ENCODE data around the gene ADTRP.

ADTRP gene, protein sequence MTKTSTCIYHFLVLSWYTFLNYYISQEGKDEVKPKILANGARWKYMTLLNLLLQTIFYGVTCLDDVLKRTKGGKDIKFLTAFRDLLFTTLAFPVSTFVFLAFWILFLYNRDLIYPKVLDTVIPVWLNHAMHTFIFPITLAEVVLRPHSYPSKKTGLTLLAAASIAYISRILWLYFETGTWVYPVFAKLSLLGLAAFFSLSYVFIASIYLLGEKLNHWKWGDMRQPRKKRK

DNA sequence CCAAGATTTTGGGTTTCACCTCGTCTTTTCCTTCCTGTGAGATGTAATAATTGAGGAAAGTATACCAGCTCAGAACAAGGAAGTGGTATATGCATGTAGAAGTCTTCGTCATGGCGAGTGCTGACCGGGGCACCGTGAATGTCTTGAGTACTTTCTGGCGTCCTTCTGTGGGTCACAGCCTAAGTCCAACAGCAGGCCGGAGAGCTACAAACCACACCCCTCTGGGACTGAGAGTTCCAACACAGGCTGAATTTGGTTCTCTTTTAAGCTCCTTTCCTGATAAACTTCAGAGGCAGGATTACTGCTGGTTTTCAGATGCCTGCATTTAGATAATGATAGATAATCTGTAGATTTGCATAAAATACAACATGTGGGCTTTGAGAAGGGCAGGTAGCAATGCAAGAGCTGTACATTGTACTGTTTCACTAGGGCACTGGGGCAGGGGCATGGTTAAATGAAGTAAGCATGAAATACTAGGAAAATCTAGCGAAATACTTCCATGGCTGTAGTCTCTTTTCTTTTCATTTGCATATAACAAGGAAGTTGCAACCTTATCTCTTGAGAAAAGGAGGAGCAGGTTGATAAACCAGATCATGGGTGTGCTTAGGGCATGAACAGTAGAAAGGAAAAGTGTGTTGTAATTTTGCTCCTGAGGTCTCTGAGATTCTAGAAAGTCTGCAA lies at the start of gene ADTRP:
Gene ADTRP (minus strand): TSS at position 156 of the 681 bp plus-strand sequence. CDS start 44 bp downstream, at position 112.
- Histone ChIP-seq H3K27me3 (ENCODE audit: control insufficient read depth in 1 of 2, insufficient read depth in 2 of 2, low read length in 2 of 2) (no peaks in the 10 kb centered on the region), H3K36me3 (ENCODE audit: control insufficient read depth in 1 of 2, insufficient read depth in 2 of 2, low read length in 2 of 2) (no peaks in the 10 kb centered on the region), H3K9me3 (ENCODE audit: control insufficient read depth in 1 of 2, low read length in 2 of 2) (no peaks in the 10 kb centered on the region), H3K9ac (ENCODE audit: low read depth in 1 of 2, low read length in 2 of 2) (peak within 1 kb of the TSS; percentile 65 to 69), H3K4me3 (ENCODE audit: low read depth in 1 of 2, low read length in 2 of 2) (peak within 1 kb of the TSS; percentile 72 to 73), H3K27ac (ENCODE audit: low read depth, low read length) (peak within 1 kb of the TSS; percentile 83), H3K4me1 (ENCODE audit: control insufficient read depth in 1 of 2, insufficient read depth in 2 of 2, low read length in 2 of 2) (peaks cover 28 to 33% of the 10 kb centered on the region in 2 donors)

DNA sequence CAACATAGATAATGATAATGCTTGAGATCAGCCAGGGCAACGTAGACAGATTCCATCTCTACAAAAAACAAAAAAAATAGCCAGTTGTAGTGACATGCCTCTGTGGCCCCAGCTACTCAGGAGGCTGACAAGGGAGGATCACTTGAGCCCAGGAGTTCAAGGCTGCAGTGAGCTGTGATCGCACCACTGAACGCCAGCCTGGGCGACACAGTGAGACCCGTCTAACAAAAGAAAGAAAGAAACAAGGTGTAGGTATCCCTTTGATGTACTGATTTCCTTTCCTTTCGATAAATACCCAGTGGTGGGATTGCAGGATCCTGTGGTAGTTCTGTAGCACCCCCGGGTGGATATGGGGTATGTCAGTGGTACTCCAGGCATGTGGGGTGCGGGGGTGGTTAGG lies 48.2 kb upstream of the ADTRP start:
- H3K27ac ChIP-seq (ENCODE audit: low read depth, low read length), result no peak overlapping the region
- no peak overlapping the region for H3K9ac ChIP-seq (ENCODE audit: low read depth in 1 of 2, low read length in 2 of 2)
- H3K9me3 ChIP-seq (ENCODE audit: control insufficient read depth in 1 of 2, low read length in 2 of 2), result no peaks in the 10 kb centered on the region
- H3K27me3 ChIP-seq (ENCODE audit: control insufficient read depth in 1 of 2, insufficient read depth in 2 of 2, low read length in 2 of 2), result no peaks in the 10 kb centered on the region
- H3K4me1 ChIP-seq (ENCODE audit: control insufficient read depth in 1 of 2, insufficient read depth in 2 of 2, low read length in 2 of 2), result peaks cover 0 to 4% of the 10 kb centered on the region in 2 donors
- H3K36me3 ChIP-seq (ENCODE audit: control insufficient read depth in 1 of 2, insufficient read depth in 2 of 2, low read length in 2 of 2), result no peaks in the 10 kb centered on the region
- no peak overlapping the region for H3K4me3 ChIP-seq (ENCODE audit: low read depth in 1 of 2, low read length in 2 of 2)

DNA sequence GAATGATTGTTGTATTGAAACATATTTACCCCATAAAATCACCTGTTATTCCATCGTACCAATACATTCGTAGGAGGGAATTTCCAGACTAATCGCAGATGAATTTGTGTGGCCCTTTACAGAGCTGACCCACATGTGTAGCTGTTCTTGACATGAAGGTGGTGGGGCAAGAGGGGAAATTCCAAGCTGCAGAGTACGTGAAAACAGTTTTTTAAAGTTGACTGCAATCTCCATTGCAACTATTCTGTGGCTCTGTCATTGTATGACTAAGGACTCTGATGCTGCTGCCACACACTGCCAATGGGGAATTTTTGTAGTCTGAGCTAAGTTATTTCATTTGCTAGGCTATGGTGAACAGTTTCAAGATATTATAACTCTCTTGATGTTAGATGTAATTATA lies 46.4 kb upstream of the ADTRP start:
- no peaks in the 10 kb centered on the region for H3K27me3 ChIP-seq (ENCODE audit: control insufficient read depth in 1 of 2, insufficient read depth in 2 of 2, low read length in 2 of 2)
- no peak overlapping the region for H3K9ac ChIP-seq (ENCODE audit: low read depth in 1 of 2, low read length in 2 of 2)
- no peak overlapping the region for H3K27ac ChIP-seq (ENCODE audit: low read depth, low read length)
- H3K36me3 ChIP-seq (ENCODE audit: control insufficient read depth in 1 of 2, insufficient read depth in 2 of 2, low read length in 2 of 2), result no peaks in the 10 kb centered on the region
- no peaks in the 10 kb centered on the region for H3K9me3 ChIP-seq (ENCODE audit: control insufficient read depth in 1 of 2, low read length in 2 of 2)
- peaks cover 0 to 4% of the 10 kb centered on the region in 2 donors for H3K4me1 ChIP-seq (ENCODE audit: control insufficient read depth in 1 of 2, insufficient read depth in 2 of 2, low read length in 2 of 2)
- H3K4me3 ChIP-seq (ENCODE audit: low read depth in 1 of 2, low read length in 2 of 2), result no peak overlapping the region

DNA sequence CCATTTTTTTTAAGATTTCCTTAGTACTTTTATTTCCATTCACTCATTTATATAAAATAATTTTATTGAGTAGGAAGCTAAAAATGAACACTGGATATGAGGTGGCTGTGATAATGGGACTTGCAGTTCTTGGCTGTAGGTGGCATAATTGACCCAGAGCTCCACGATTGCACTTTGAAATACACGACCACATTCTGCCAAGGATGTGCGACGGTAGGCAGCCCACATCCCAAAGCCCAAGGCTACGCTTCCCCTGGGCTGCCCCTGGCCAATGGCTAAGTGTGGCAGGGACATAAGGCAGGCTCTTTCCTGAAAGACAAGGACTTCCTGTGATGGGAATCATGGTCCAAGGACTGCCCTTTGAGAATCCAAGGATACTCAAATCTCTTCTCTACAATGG lies 43.7 kb upstream of the ADTRP start:
- Histone ChIP-seq H3K9ac (ENCODE audit: low read depth in 1 of 2, low read length in 2 of 2) (no peak overlapping the region), H3K4me3 (ENCODE audit: low read depth in 1 of 2, low read length in 2 of 2) (no peak overlapping the region), H3K36me3 (ENCODE audit: control insufficient read depth in 1 of 2, insufficient read depth in 2 of 2, low read length in 2 of 2) (no peaks in the 10 kb centered on the region), H3K27me3 (ENCODE audit: control insufficient read depth in 1 of 2, insufficient read depth in 2 of 2, low read length in 2 of 2) (no peaks in the 10 kb centered on the region), H3K9me3 (ENCODE audit: control insufficient read depth in 1 of 2, low read length in 2 of 2) (no peaks in the 10 kb centered on the region), H3K4me1 (ENCODE audit: control insufficient read depth in 1 of 2, insufficient read depth in 2 of 2, low read length in 2 of 2) (no peaks in the 10 kb centered on the region), H3K27ac (ENCODE audit: low read depth, low read length) (no peak overlapping the region)

DNA sequence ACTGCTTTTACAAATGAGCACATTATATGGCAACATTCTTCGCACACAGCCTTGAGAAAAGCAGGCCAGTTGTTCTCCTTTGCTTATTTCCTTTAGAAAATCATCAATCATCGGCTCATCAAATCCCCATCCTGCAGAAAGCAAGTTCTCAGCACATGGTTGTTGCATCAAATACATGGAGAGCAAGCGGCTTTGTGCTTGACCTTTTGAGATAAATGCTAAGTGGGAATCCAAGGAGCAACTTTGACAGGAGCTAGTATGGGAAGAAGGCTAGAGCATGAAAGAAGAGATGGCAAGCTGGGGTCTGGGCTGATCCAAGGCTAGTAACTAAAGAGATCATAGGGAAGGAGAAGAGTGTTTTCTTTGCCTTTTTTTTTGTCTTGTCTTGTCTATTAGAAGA lies 43.2 kb upstream of the ADTRP start:
- no peak overlapping the region for H3K4me3 ChIP-seq (ENCODE audit: low read depth in 1 of 2, low read length in 2 of 2)
- H3K27ac ChIP-seq (ENCODE audit: low read depth, low read length), result no peak overlapping the region
- H3K9me3 ChIP-seq (ENCODE audit: control insufficient read depth in 1 of 2, low read length in 2 of 2), result no peaks in the 10 kb centered on the region
- H3K36me3 ChIP-seq (ENCODE audit: control insufficient read depth in 1 of 2, insufficient read depth in 2 of 2, low read length in 2 of 2), result no peaks in the 10 kb centered on the region
- H3K4me1 ChIP-seq (ENCODE audit: control insufficient read depth in 1 of 2, insufficient read depth in 2 of 2, low read length in 2 of 2), result no peaks in the 10 kb centered on the region
- H3K27me3 ChIP-seq (ENCODE audit: control insufficient read depth in 1 of 2, insufficient read depth in 2 of 2, low read length in 2 of 2), result no peaks in the 10 kb centered on the region
- no peak overlapping the region for H3K9ac ChIP-seq (ENCODE audit: low read depth in 1 of 2, low read length in 2 of 2)

DNA sequence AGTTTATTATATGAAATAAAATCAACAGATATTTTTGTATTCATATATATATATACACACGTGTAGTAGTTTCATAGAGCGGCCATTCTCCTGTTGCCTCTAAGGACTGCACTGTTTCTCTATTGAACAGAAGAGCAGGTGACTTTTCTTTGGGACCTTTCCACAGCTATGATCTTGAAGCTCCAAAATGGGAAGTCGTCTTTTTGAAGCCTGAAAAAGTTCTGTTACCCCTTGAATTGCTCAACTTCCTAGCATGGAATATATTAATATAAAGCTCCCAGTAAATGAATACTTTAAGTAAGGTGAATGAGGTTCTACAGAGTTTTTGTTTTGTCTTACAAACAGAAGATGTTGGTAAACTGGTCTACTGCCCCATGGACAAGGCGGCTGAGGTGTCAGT lies 42.2 kb upstream of the ADTRP start:
- H3K27ac ChIP-seq (ENCODE audit: low read depth, low read length), result no peak overlapping the region
- no peak overlapping the region for H3K9ac ChIP-seq (ENCODE audit: low read depth in 1 of 2, low read length in 2 of 2)
- no peaks in the 10 kb centered on the region for H3K9me3 ChIP-seq (ENCODE audit: control insufficient read depth in 1 of 2, low read length in 2 of 2)
- no peaks in the 10 kb centered on the region for H3K27me3 ChIP-seq (ENCODE audit: control insufficient read depth in 1 of 2, insufficient read depth in 2 of 2, low read length in 2 of 2)
- H3K36me3 ChIP-seq (ENCODE audit: control insufficient read depth in 1 of 2, insufficient read depth in 2 of 2, low read length in 2 of 2), result no peaks in the 10 kb centered on the region
- H3K4me3 ChIP-seq (ENCODE audit: low read depth in 1 of 2, low read length in 2 of 2), result no peak overlapping the region
- no peaks in the 10 kb centered on the region for H3K4me1 ChIP-seq (ENCODE audit: control insufficient read depth in 1 of 2, insufficient read depth in 2 of 2, low read length in 2 of 2)

DNA sequence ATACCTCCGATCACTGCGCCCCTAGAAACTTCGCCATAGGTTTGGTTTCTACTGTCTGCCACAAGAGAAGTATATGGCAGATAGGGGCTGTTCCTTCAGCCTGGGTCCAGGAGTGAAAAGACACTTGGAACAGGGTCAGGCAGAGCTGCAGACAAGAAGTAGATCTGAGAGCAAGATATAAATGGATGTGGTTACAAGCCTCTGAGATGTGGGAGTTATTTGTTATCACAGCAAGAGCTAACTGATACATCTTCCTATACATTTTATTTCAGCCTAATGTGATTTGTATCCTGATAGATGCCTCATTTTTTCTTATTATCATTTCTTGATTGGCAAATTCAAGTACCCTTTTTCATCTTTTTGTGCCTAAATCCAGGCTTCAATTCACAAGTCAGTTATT lies 40.9 kb upstream of the ADTRP start:
- H3K9ac ChIP-seq (ENCODE audit: low read depth in 1 of 2, low read length in 2 of 2), result no peak overlapping the region
- H3K27me3 ChIP-seq (ENCODE audit: control insufficient read depth in 1 of 2, insufficient read depth in 2 of 2, low read length in 2 of 2), result no peaks in the 10 kb centered on the region
- no peak overlapping the region for H3K27ac ChIP-seq (ENCODE audit: low read depth, low read length)
- no peak overlapping the region for H3K4me3 ChIP-seq (ENCODE audit: low read depth in 1 of 2, low read length in 2 of 2)
- H3K36me3 ChIP-seq (ENCODE audit: control insufficient read depth in 1 of 2, insufficient read depth in 2 of 2, low read length in 2 of 2), result no peaks in the 10 kb centered on the region
- H3K4me1 ChIP-seq (ENCODE audit: control insufficient read depth in 1 of 2, insufficient read depth in 2 of 2, low read length in 2 of 2), result peaks cover 0 to 4% of the 10 kb centered on the region in 2 donors
- H3K9me3 ChIP-seq (ENCODE audit: control insufficient read depth in 1 of 2, low read length in 2 of 2), result no peaks in the 10 kb centered on the region

DNA sequence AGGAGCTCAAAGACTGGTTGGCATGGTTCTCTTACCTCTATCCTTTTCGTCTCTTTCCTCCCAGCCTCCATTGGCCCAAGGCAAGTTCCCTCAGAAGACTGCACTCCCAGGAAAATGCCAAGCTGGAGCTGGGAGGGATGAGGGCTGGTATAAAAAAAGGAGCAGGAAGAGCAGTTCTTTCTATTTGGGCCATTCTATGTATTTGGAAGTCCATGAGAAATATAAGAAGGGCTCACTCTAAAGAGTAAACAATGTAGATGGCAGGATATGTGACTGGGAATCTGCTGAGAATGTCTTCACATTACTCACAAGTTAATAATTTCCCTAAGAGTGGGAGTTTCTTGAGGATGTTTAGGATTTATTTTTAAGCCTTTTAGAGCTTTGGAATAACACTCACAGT lies 36.6 kb upstream of the ADTRP start:
- Histone ChIP-seq H3K4me3 (ENCODE audit: low read depth in 1 of 2, low read length in 2 of 2) (no peak overlapping the region), H3K9me3 (ENCODE audit: control insufficient read depth in 1 of 2, low read length in 2 of 2) (no peaks in the 10 kb centered on the region), H3K36me3 (ENCODE audit: control insufficient read depth in 1 of 2, insufficient read depth in 2 of 2, low read length in 2 of 2) (no peaks in the 10 kb centered on the region), H3K27me3 (ENCODE audit: control insufficient read depth in 1 of 2, insufficient read depth in 2 of 2, low read length in 2 of 2) (no peaks in the 10 kb centered on the region), H3K27ac (ENCODE audit: low read depth, low read length) (no peak overlapping the region), H3K4me1 (ENCODE audit: control insufficient read depth in 1 of 2, insufficient read depth in 2 of 2, low read length in 2 of 2) (peaks cover 4 to 14% of the 10 kb centered on the region in 2 donors), H3K9ac (ENCODE audit: low read depth in 1 of 2, low read length in 2 of 2) (no peak overlapping the region)

DNA sequence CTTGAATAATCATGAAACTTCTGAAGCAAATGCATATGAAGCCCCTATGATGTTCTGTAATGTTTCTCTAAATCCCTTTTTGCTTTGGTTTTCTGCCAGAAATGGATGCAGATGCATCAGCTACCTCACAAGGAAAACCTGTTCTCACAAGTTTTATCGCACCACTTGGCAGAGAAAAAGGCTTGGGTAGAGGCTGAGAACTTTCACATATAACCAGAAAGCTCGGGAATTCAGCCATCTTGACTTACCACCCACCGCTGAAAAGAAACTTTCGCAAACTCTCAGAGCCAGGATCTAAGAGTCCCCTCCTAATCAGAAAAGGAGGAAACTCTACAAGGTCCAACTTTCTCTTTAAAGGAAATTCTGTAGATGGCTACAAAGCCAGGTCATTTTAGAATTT lies 36.2 kb upstream of the ADTRP start:
- Histone ChIP-seq H3K27ac (ENCODE audit: low read depth, low read length) (no peak overlapping the region), H3K4me3 (ENCODE audit: low read depth in 1 of 2, low read length in 2 of 2) (no peak overlapping the region), H3K27me3 (ENCODE audit: control insufficient read depth in 1 of 2, insufficient read depth in 2 of 2, low read length in 2 of 2) (no peaks in the 10 kb centered on the region), H3K9me3 (ENCODE audit: control insufficient read depth in 1 of 2, low read length in 2 of 2) (no peaks in the 10 kb centered on the region), H3K36me3 (ENCODE audit: control insufficient read depth in 1 of 2, insufficient read depth in 2 of 2, low read length in 2 of 2) (no peaks in the 10 kb centered on the region), H3K9ac (ENCODE audit: low read depth in 1 of 2, low read length in 2 of 2) (no peak overlapping the region), H3K4me1 (ENCODE audit: control insufficient read depth in 1 of 2, insufficient read depth in 2 of 2, low read length in 2 of 2) (peaks cover 7 to 19% of the 10 kb centered on the region in 2 donors)

DNA sequence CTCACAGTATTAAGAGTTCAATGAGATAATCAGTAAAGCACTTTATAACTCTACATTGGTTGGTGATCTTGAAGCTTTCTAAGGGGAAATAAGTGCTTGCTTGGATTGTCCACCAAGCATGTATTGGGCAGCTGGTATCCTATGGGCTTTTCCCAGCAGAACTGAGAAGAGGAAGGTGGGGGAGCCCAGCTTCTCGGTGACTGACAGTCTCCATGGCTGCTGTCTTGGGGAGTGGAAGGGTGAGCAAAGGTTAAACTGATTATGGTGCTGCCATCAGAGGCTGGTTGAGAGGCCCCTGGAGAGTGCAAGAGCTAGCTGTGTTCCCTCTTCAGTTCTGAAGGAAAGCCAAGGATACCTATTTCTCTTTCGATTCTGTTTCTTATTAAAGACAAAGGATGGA lies 35.5 kb upstream of the ADTRP start:
- H3K9me3 ChIP-seq (ENCODE audit: control insufficient read depth in 1 of 2, low read length in 2 of 2), result no peaks in the 10 kb centered on the region
- no peak overlapping the region for H3K9ac ChIP-seq (ENCODE audit: low read depth in 1 of 2, low read length in 2 of 2)
- H3K27ac ChIP-seq (ENCODE audit: low read depth, low read length), result no peak overlapping the region
- no peaks in the 10 kb centered on the region for H3K36me3 ChIP-seq (ENCODE audit: control insufficient read depth in 1 of 2, insufficient read depth in 2 of 2, low read length in 2 of 2)
- H3K4me1 ChIP-seq (ENCODE audit: control insufficient read depth in 1 of 2, insufficient read depth in 2 of 2, low read length in 2 of 2), result peaks cover 11 to 26% of the 10 kb centered on the region in 2 donors
- no peak overlapping the region for H3K4me3 ChIP-seq (ENCODE audit: low read depth in 1 of 2, low read length in 2 of 2)
- no peaks in the 10 kb centered on the region for H3K27me3 ChIP-seq (ENCODE audit: control insufficient read depth in 1 of 2, insufficient read depth in 2 of 2, low read length in 2 of 2)
